HG03095 (cell line): ENCODE results near the gene THRA.

Experiments
- ATAC-seq: cut with Tn5 transposase; IDR thresholded peaks from one replicate; pipeline ENCODE4 v1.9.1; 2021; ENCODE audit warnings: moderate library complexity; ENCODE audit not compliant: unreplicated experiment

Gene THRA

GRCh38 chr17:40098846-40099618 is 36.3 kb downstream of the THRA start:
- ATAC-seq: peak; percentile 54

DNA sequence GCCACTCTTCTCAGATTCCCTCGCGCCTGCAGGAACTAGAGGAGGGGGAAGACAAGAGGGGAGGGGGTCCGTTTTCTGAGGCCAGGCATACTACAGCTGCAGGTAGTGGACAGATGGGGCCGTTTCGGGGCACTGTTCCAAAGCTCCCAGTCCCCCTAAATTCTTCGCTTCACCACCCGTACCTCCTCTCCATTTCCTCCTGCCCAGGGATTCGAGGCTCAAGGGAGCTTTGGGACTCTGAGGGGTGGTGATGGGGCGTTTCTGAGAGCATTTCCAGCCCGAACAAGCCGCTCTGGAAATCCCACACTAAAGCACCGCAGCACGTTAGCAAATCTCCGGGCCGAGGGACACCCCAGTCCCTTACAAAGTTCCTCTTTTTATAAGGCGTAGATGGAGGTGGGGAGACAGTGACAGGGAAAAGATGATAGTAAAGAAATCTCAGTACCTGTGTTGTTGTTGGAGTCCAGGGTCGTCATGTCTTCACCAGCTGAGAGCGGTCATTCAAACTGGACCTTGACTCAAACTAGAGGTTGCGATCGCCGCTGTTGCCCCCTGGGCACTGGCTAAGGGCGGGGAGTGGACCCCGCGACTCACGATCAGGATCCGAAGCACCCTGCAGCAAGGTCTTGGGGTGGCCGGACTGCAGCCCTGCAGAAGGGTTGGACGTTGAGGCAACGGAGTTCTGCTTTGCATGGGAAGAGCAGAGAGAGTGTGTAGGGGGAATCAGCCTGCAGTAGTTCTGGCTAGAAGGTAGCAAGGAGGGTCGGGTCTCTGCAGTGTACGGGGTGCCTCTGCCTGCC is 37.1 kb downstream of the THRA start:
- no peak for ATAC-seq

DNA sequence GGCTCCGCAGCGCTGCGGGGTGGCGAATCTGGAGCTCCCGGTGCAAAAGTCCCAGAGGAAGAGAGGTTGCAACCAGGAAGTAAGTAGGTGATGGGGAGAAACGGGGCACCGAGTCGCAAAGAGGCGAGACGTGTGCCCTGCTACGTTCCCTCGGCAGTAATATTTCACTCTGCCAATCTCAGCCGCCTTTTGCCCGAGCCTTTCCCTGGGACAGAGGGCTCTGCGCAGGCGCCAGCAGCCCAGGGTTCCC is 37.6 kb downstream of the THRA start, which contains the start of gene NR1D1:
NR1D1 (minus strand) TSS at position 171 of the 250 bp plus-strand sequence. CDS start 495 bp downstream, outside the sequence.
- no peak for ATAC-seq

GRCh38 chr17:40100669-40101366 is 38.1 kb downstream of the THRA start:
- ATAC-seq: peak; percentile 29

DNA sequence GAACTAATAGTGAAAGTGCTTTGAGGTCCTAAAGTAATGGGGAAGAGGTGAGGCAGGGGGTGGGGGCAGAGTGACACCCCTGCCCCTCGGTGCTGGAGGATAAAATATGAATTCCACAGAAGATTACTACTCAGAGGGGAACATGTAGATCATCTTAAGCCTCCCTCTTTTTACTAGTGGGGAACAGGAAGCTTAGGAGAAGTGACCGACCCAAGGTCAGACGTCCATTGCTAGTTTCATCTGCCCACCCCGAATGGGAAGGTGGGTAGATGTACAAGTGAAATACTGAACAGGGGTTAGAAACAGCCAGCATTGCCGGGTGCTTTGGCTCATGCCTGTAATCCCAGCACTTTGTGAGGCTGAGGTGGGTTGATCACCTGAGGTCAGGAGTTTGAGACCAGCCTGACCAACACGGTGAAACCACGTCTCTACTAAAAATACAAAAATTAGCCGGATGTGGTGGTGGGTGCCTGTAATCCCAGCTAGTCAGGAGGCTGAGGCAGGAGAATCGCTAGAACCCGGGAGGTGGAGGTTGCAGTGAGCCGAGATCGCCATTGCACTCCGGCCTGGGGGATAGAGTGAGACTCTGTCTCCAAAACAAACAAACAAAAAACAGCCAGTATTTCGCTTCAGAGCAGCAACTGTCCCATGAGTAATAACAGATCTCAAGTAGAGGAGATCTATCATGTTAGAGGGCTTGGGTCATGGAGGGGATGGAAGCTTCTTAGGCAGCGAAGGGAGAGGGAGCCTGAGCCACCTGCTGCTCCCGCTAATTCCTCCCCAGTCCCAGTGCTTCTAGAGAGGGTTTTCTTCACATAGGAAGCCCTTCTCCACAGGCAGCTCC is 38.8 kb downstream of the THRA start:
- ATAC-seq: no peak

DNA sequence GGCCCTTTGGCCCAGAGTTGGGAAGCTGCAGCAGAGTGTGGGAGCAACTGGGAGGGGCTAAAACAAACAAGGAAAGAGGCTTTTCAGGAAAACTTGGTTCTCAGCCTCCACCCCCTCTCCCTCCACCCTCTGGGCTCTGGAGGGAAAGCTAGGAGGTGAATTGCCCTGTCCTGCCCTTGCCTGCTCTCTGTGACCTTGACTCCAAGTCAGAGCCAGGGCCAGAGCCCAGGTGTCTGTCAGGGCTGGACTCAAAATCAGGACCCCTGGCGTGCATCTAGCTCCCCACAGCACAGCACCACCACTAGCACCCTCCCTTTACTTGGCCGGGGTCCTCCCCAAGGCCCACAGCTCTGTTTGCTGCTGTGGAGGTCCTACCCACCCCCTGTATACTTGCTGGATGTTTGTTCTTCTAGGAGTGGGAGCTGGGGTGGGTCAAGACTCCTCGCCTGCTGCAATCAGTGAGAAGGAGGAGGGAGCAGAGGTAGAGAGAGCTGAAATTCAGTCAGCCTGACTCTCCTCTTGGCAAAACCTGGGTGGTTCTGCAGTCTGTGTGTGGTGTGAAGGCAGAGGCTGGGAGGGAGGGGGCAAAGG is 40.4 kb downstream of the THRA start:
- ATAC-seq: no peak

GRCh38 chr17:40103688-40104087 is 40.9 kb downstream of the THRA start:
- no peak for ATAC-seq

- ATAC-seq: no peak
Observed at GRCh38 chr17:40104594-40105486, 42.1 kb downstream of the THRA start.

GRCh38 chr17:40105861-40106759 is 43.3 kb downstream of the THRA start:
- no peak for ATAC-seq

DNA sequence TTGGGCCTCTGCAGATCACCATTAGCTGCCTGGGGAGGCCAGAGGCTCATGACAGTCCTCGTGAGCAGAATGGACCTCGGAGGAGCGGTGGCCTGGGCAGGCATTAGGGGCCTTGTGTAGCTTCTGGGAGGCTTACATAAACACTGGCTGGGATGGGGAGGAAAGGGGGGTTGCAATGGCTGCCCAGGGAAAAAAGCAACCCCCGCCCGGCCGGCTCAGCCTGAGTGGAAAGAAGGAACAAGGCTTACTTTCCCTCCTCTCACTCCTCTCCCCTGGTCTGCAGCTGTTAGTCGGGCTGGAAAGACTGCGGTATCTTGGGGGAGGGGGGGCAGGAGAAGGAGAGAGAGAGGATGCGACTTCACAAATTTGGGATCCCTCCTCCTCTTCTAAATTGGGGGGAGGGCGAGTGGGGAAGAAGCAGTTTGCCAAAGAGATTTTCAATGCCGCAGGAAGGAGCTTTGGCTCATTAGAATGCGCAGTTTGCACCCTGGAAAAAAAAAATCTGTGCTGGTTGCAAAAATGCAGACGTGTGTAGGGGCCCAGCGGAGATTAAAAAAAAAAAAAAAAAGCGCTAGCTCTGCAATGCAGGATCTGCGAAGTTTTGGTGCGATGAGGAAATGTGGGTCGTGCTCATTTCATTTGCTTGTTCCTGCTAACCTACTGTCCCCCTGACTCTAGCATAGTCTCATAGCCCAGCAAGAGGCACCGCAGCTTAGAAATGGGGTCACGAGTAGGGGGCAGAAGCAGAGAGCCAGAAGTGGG is 44.2 kb downstream of the THRA start:
- no peak for ATAC-seq

GRCh38 chr17:40107522-40108174 is 44.9 kb downstream of the THRA start:
- no peak for ATAC-seq

DNA sequence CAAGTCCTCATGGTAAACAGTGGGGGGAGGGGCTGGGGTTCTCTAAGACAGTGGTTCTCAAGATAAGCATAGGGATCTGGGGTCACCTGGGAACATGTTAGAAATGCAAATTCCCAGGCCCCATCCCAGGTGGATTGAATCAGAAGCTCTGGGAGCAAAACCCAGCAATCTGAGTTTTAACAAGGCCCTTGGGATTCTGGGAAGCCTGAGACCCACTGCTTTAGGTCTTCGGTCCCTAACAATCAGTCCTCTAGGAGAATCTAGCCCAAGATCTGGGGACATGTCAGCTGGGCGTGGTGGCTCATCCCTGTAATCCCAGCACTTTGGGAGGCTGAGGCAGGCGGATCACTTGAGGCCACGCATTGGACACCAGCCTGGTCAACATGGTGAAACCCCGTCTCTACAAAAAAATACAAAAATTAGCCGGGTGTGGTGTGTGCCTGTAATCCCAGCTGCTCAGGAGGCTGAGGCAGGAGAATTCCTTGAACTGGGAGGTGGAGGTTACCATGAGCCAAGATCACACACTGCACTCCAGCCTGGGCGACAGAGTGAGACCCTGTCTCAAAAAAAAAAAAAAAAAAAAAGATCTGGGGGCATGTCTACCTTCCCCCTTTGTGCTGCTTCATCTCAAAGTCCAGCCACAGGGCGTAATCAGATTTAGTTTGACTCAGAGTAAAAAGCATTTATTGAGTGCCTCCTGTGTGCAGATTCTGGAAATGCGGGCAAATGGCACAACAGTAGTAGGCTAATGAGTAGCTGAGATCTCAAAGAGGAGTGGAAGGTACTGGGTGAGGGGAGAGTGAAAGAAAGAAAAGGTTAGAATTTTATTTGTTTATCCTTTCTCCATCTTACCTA is 46.4 kb downstream of the THRA start:
- no peak for ATAC-seq

DNA sequence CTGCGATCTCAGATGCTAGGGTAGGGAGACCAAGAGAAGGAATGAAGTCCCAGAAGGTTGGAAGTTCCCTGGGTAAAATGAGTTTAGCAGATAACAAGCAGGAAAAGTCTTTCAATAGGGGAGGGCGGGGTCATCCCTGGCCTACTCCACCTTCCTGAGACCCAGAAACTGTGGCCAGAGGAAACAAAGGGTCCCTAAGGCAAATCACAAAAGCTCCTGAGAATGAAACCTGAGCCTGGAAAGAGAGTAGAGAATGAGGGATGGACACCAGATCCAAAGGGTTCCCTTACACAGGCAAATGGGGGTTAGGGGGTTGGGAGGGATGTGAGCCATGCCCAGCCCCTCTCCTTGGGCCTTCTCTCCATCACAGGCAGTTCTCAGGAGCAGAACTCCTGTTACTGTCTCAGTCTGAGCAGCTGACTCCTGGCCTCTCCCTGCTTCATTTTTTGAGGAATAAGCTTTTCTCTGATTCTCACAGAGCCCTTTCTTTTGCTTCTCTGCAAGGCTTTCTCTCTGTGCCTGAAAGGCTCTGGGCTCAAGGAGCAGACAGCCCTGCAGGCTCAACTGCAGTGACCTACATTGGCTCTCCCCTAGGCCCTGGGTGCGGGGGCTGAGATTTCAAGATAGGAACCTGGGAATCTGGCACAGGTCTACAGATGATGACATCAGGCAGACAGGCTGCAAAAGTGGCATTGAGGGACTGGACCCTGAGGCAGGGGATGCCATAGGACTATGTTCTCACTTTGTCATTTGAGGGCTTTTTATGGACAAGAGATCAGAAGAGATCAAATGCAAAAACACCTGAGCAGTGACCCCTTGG is 47.5 kb downstream of the THRA start:
- ATAC-seq: no peak

DNA sequence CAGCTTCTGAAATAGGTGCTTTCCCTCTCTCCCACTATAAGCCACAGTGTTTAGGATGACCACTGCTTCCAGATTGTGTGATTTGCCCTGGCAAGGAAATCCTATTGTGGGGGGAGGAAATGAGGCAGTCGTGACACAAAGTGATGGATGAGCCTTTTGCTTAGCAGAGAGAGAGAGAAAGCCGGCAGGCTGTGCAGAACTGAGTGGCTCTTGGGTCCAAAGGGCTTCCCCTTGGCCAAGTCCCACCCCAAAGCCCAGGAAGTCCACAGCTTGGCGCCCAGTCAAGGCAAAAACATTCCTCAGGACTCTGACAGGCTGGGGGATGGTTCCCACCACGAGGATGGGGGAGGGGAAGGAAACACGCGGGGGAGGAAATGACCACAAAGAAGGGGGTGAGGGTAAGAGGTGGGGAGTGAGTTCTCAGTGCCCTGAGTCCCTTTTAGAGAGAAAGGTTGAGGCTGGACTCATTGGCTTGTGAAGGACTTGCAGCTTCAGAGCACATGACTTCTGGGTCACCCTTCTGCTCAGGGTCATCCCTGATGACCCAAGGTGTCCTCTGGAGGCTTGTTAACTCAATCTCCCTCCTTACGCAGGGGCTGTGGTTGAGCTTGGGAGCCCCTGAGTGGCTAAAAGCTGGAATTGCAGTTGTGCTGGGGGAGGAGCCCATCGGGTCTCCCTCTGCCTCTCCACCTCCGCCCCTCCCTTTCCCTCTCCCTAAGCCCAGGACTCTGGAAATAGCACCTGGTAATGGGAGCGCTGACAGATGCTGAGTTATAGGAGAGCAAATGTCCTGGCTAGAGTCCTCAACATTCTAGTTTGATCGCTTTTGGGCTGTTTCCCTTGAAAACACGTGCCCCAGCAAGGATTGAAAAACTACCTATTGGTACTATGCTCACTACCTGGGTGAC is 48.7 kb downstream of the THRA start:
- ATAC-seq: peak; percentile 42
